SK-N-SH treated with all-trans-retinoic acid at 6 μM for 48 hours (cell line): ENCODE results near the gene ARHGAP24.

Source experiments
- ARNTL ChIP-seq: fragments of 450-650 bp; formaldehyde crosslinking; IDR thresholded peaks from 2 replicates; pipeline ENCODE4 v1.5.0; 2020; ENCODE audit warnings: low read depth, mild to moderate bottlenecking, moderate library complexity, borderline replicate concordance
- ESRRG ChIP-seq: fragments of 250-450 bp; sonication (Bioruptor Pico); IDR thresholded peaks from 2 replicates; pipeline ENCODE4 v1.6.1; 2021; ENCODE audit warnings: mild to moderate bottlenecking
- RARB ChIP-seq: fragments of 250-450 bp; sonication (Bioruptor Pico); IDR thresholded peaks from 2 replicates; pipeline ENCODE4 v1.8.0; 2021; ENCODE audit warnings: mild to moderate bottlenecking, moderate library complexity
- SNAI2 ChIP-seq: fragments of 250-450 bp; sonication (Bioruptor Pico); IDR thresholded peaks from 2 replicates; pipeline ENCODE4 v1.5.0; 2020; ENCODE audit warnings: mild to moderate bottlenecking, moderate library complexity
- TOX ChIP-seq: fragments of 250-450 bp; sonication (Bioruptor Pico); IDR thresholded peaks from 2 replicates; pipeline ENCODE4 v1.8.0; 2021; ENCODE audit warnings: mild to moderate bottlenecking, moderate library complexity, borderline replicate concordance
- ZFP3 ChIP-seq: fragments of 250-450 bp; sonication (Bioruptor Pico); IDR thresholded peaks from 2 replicates; pipeline ENCODE4 v1.5.0; 2020; ENCODE audit warnings: mild to moderate bottlenecking, moderate library complexity
- ZFP30 ChIP-seq: fragments of 450-650 bp; formaldehyde crosslinking; IDR thresholded peaks from 2 replicates; pipeline ENCODE4 v1.5.0; 2022; ENCODE audit warnings: mild to moderate bottlenecking, moderate library complexity
- ZNF565 ChIP-seq: fragments of 450-650 bp; formaldehyde crosslinking; conservative IDR thresholded peaks from 2 replicates; pipeline ENCODE4 v1.5.0; 2020; ENCODE audit warnings: low read depth, mild to moderate bottlenecking, moderate library complexity
- ZNF8 ChIP-seq: fragments of 450-650 bp; formaldehyde crosslinking; IDR thresholded peaks from 2 replicates; pipeline ENCODE4 v1.5.0; 2020; ENCODE audit warnings: mild to moderate bottlenecking, moderate library complexity
- TF ChIP-seq, protein P1 (sequence below): fragments of 250-450 bp; sonication (Bioruptor Pico); IDR thresholded peaks from 2 replicates; pipeline ENCODE4 v1.8.0; 2020; ENCODE audit warnings: mild to moderate bottlenecking, moderate library complexity, borderline replicate concordance

DNA sequence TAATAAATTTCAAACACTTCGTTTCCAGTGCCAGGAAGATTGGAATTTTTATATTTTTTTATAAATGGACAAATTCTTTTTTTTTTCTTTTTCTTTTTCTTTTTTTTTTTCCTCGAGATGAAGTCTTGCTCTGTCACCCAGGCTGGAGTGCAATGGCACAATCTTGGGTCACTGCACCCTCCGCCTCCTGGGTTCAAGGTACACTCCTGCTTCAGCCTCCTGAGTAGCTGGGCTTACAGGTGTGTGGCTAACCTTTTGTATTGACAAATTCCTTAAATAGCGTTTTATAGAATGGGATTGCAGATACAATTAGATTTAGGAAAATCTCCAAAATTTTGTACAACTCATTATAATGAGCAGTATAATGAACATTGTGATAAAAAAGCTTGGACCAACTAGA is 328.9 kb downstream of the ARHGAP24 start:
- TF ChIP-seq, protein P1, sequence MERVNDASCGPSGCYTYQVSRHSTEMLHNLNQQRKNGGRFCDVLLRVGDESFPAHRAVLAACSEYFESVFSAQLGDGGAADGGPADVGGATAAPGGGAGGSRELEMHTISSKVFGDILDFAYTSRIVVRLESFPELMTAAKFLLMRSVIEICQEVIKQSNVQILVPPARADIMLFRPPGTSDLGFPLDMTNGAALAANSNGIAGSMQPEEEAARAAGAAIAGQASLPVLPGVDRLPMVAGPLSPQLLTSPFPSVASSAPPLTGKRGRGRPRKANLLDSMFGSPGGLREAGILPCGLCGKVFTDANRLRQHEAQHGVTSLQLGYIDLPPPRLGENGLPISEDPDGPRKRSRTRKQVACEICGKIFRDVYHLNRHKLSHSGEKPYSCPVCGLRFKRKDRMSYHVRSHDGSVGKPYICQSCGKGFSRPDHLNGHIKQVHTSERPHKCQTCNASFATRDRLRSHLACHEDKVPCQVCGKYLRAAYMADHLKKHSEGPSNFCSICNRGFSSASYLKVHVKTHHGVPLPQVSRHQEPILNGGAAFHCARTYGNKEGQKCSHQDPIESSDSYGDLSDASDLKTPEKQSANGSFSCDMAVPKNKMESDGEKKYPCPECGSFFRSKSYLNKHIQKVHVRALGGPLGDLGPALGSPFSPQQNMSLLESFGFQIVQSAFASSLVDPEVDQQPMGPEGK (CRISPR knock-in tag): no peak
- TF ChIP-seq ZNF565 (CRISPR knock-in tag): no peak
- no peak for TF ChIP-seq TOX (CRISPR knock-in tag)
- TF ChIP-seq ZFP30 (CRISPR knock-in tag): no peak
- TF ChIP-seq SNAI2 (CRISPR knock-in tag): no peak
- no peak for TF ChIP-seq ZFP3 (CRISPR knock-in tag)
- no peak for TF ChIP-seq RARB (CRISPR knock-in tag)
- TF ChIP-seq ZNF8: no peak
- TF ChIP-seq ARNTL (CRISPR knock-in tag): no peak
- TF ChIP-seq ESRRG (CRISPR knock-in tag): no peak
